HEK293 (cell line): ENCODE data around the gene TBL1XR1.

Experiments
- ZNF843 ChIP-seq: fragments of 450-650 bp; formaldehyde crosslinking; IDR thresholded peaks from 2 replicates; pipeline ENCODE4 v1.5.1; 2016; ENCODE audit warnings: missing biosample characterization, missing genetic modification characterization
- TF ChIP-seq, protein P1 (sequence below): fragments of 450-650 bp; formaldehyde crosslinking; IDR thresholded peaks from 2 replicates; pipeline ENCODE4 v1.5.1; 2016; ENCODE audit warnings: missing biosample characterization, missing genetic modification characterization, low read depth

DNA sequence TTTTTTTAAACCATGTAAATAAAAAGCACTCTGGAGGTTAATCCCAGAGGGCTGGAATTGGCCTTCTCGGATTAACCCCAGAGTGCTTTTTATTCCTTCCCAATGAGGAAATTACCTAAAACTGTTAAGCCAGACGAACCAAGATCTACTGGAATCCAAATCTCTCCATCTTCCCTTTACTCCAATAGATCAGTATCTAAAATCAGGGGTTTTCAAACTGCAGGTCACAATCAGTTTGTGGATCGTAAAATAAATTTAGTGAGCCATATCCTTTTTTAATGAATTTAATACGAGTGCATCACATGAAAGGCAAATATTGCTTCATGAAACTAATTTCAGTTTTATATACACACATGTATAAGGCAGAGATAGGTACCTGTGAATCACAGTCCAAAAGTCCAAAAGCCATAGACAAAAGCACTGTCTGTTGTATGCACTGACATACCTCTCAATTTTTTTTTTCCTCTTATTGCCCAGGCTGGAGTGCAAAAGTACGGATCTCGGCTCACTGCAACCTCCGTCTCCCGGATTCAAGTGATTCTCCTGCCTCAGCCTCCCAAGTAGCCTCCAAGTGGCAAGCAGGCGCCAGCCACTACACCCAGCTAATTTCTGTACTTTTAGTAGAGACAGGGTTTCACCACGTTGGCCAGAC lies 61.3 kb downstream of the TBL1XR1 start:
- TF ChIP-seq, protein P1, sequence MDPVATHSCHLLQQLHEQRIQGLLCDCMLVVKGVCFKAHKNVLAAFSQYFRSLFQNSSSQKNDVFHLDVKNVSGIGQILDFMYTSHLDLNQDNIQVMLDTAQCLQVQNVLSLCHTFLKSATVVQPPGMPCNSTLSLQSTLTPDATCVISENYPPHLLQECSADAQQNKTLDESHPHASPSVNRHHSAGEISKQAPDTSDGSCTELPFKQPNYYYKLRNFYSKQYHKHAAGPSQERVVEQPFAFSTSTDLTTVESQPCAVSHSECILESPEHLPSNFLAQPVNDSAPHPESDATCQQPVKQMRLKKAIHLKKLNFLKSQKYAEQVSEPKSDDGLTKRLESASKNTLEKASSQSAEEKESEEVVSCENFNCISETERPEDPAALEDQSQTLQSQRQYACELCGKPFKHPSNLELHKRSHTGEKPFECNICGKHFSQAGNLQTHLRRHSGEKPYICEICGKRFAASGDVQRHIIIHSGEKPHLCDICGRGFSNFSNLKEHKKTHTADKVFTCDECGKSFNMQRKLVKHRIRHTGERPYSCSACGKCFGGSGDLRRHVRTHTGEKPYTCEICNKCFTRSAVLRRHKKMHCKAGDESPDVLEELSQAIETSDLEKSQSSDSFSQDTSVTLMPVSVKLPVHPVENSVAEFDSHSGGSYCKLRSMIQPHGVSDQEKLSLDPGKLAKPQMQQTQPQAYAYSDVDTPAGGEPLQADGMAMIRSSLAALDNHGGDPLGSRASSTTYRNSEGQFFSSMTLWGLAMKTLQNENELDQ (tag by site-specific recombination) = no peak
- TF ChIP-seq ZNF843 (tag by site-specific recombination) = no peak
